ENCODE measurements around the gene ZNF503. TPM values are rescaled to one million over a fixed set of nuclear protein-coding genes. Genes with fewer than 3 reads are reported as not detected.

ZNF503 gene
- total and polyA plus RNA-seq, 2 of the 8 experiments (the other 6 are each of a cell fraction or from before 2014, with no cell fraction given), result 0.03 to 0.13 TPM

DNA sequence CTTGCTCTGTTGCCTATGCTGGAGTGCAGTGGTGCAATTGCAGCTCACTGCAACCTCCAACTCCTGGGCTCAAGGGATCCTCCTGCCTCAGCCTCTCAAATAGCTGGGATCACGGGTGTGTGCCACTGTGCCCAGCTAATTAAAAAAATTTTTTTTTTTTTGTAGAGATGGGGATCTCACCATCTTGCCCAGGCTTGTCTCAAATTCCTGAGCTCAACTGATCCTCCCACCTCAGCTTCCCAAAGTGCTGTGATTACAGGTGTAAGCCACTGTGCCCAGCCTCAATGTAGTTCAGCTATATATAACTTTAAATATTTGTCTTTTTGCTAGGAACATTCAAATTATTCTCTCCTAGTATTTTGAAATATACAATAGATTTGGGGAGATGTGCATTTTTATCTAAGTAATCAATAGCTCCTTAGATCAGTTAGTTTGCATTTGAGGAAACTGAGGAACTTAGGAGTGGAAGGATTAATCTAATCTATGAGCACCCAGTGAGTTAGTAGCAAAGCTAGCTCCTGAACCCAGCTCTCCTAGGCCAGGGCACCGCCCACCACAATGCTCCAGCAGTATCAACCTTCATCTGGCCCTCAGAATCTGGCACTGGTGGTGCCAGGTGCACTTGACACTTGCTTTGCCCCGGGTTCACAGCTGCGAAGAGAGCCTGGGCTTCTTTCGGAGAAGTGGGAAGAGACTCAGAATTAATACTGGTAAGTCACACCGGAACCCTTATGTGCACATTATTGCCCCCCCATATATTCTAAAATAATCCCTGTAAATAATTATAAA lies 23.9 kb upstream of the ZNF503 start (continued):
- TF ChIP-seq EGR1 (IDR thresholded peaks at IDR 0.05; ENCODE audit: borderline replicate concordance, low read depth, low read length) (no peak), RNF2 (IDR thresholded peaks at IDR 0.05; ENCODE audit: borderline replicate concordance, low read depth, low read length, missing control alignments, poor library complexity, severe bottlenecking) (no peak)
